SJCRH30 (cell line): ENCODE results near the gene ZBTB47. TPM values are rescaled to one million over a fixed set of nuclear protein-coding genes. Genes with fewer than 3 reads are reported as not detected.

ENCODE experiments used
- DNase-seq, 2 experiments: peaks; one replicate each; pipeline ENCODE4 v3.0.0-alpha.2; 2015 to 2020
- H3K27ac ChIP-seq: fragments of 250-450 bp; sonication (Bioruptor Pico); 2 replicates; pipeline ENCODE4 v1.5.1; 2020; ENCODE audit warnings: mild to moderate bottlenecking, moderate library complexity
- H3K27me3 ChIP-seq: fragments of 250-450 bp; sonication (Bioruptor Pico); 2 replicates; pipeline ENCODE4 v1.5.1; 2020; ENCODE audit warnings: mild to moderate bottlenecking, moderate library complexity
- H3K36me3 ChIP-seq: fragments of 250-450 bp; sonication (Bioruptor Pico); 2 replicates; pipeline ENCODE4 v1.5.1; 2020; ENCODE audit warnings: mild to moderate bottlenecking, moderate library complexity
- H3K4me1 ChIP-seq: fragments of 250-450 bp; sonication (Bioruptor Pico); 2 replicates; pipeline ENCODE4 v1.5.1; 2020; ENCODE audit warnings: mild to moderate bottlenecking, moderate library complexity
- H3K4me3 ChIP-seq: fragments of 250-450 bp; sonication (Bioruptor Pico); 2 replicates; pipeline ENCODE4 v1.5.1; 2020; ENCODE audit warnings: mild to moderate bottlenecking, moderate library complexity
- H3K9me3 ChIP-seq: fragments of 250-450 bp; sonication (Bioruptor Pico); replicated peaks from 2 replicates; pipeline ENCODE4 v1.5.1; 2020; ENCODE audit warnings: mild to moderate bottlenecking, moderate library complexity
- total RNA-seq: library from RNA; depleted of rRNA; stranded (reverse); fragments of >200 nt; shearing (Covaris generic); gene quantifications from 2 replicates; pipeline ENCODE4 v1.2.3, GENCODE V29; 2014

ZBTB47 gene
- total RNA-seq, 1 experiment from 2014 or later: 3.5 TPM

- H3K4me3 ChIP-seq: no peak overlapping the region
- H3K4me1 ChIP-seq: no peaks in the 10 kb centered on the region; the same call in 1 of the 2 replicates
- no peaks in the 10 kb centered on the region for H3K27me3 ChIP-seq
- no peaks in the 10 kb centered on the region for H3K9me3 ChIP-seq
- no peak overlapping the region for H3K27ac ChIP-seq
- DNase-seq: no peak
- H3K36me3 ChIP-seq: no peaks in the 10 kb centered on the region
Measured at GRCh38 chr3:42658091-42658770, 4.7 kb downstream of the ZBTB47 start.

GRCh38 chr3:42658771-42659390 lies 5.4 kb downstream of the ZBTB47 start:
- H3K9me3 ChIP-seq: no peaks in the 10 kb centered on the region
- no peaks in the 10 kb centered on the region; the same call in 1 of the 2 replicates for H3K4me1 ChIP-seq
- H3K4me3 ChIP-seq: no peak overlapping the region
- no peaks in the 10 kb centered on the region for H3K27me3 ChIP-seq
- no peaks in the 10 kb centered on the region for H3K36me3 ChIP-seq
- no peak for DNase-seq
- no peak overlapping the region for H3K27ac ChIP-seq

GRCh38 chr3:42659451-42660130 lies 6.1 kb downstream of the ZBTB47 start:
- no peaks in the 10 kb centered on the region; the same call in 1 of the 2 replicates for H3K4me1 ChIP-seq
- no peak overlapping the region for H3K4me3 ChIP-seq
- no peaks in the 10 kb centered on the region for H3K9me3 ChIP-seq
- H3K27me3 ChIP-seq: no peaks in the 10 kb centered on the region
- no peaks in the 10 kb centered on the region for H3K36me3 ChIP-seq
- no peak overlapping the region for H3K27ac ChIP-seq
- no peak for DNase-seq

- no peak overlapping the region for H3K4me3 ChIP-seq
- H3K36me3 ChIP-seq: no peaks in the 10 kb centered on the region
- H3K4me1 ChIP-seq: no peaks in the 10 kb centered on the region; the same call in 1 of the 2 replicates
- H3K9me3 ChIP-seq: no peaks in the 10 kb centered on the region
- no peak for DNase-seq
- no peaks in the 10 kb centered on the region for H3K27me3 ChIP-seq
- no peak overlapping the region for H3K27ac ChIP-seq
Measured at GRCh38 chr3:42660131-42660715, 6.7 kb downstream of the ZBTB47 start.

- H3K4me1 ChIP-seq: no peaks in the 10 kb centered on the region
- H3K9me3 ChIP-seq: no peaks in the 10 kb centered on the region
- H3K4me3 ChIP-seq: no peak overlapping the region
- H3K27ac ChIP-seq: no peak overlapping the region
- DNase-seq: peak in 1 of 2 experiments; percentile 14
- no peaks in the 10 kb centered on the region for H3K36me3 ChIP-seq
- H3K27me3 ChIP-seq: no peaks in the 10 kb centered on the region
Measured at GRCh38 chr3:42660898-42661297, 7.4 kb downstream of the ZBTB47 start.

GRCh38 chr3:42661593-42662022 lies 8.1 kb downstream of the ZBTB47 start:
- no peaks in the 10 kb centered on the region for H3K36me3 ChIP-seq
- DNase-seq: no peak
- H3K27me3 ChIP-seq: no peaks in the 10 kb centered on the region
- no peak overlapping the region for H3K4me3 ChIP-seq
- H3K9me3 ChIP-seq: no peaks in the 10 kb centered on the region
- no peak overlapping the region for H3K27ac ChIP-seq
- peaks cover 4% of the 10 kb centered on the region; the same call in 1 of the 2 replicates for H3K4me1 ChIP-seq

- no peaks in the 10 kb centered on the region for H3K9me3 ChIP-seq
- DNase-seq: no peak
- no peaks in the 10 kb centered on the region for H3K27me3 ChIP-seq
- H3K4me1 ChIP-seq: peaks cover 10% of the 10 kb centered on the region
- H3K36me3 ChIP-seq: no peaks in the 10 kb centered on the region
- no peak overlapping the region for H3K27ac ChIP-seq
- H3K4me3 ChIP-seq: no peak overlapping the region
Measured at GRCh38 chr3:42662037-42662812, 8.7 kb downstream of the ZBTB47 start.

GRCh38 chr3:42662813-42663535 lies 9.5 kb downstream of the ZBTB47 start:
- Histone ChIP-seq H3K36me3 (no peaks in the 10 kb centered on the region), H3K4me1 (peaks cover 18% of the 10 kb centered on the region), H3K9me3 (no peaks in the 10 kb centered on the region), H3K4me3 (no peak overlapping the region), H3K27ac (no peak overlapping the region), H3K27me3 (no peaks in the 10 kb centered on the region)
- DNase-seq: no peak

- Histone ChIP-seq H3K27me3 (no peaks in the 10 kb centered on the region), H3K4me1 (peaks cover 24% of the 10 kb centered on the region), H3K36me3 (no peaks in the 10 kb centered on the region), H3K27ac (no peak overlapping the region), H3K4me3 (no peak overlapping the region), H3K9me3 (no peaks in the 10 kb centered on the region)
- DNase-seq: no peak
Measured at GRCh38 chr3:42663581-42664437, 10.3 kb downstream of the ZBTB47 start.

GRCh38 chr3:42664438-42664803 lies 10.9 kb downstream of the ZBTB47 start:
- Histone ChIP-seq H3K4me1 (peaks cover 24% of the 10 kb centered on the region), H3K27me3 (no peaks in the 10 kb centered on the region), H3K36me3 (no peaks in the 10 kb centered on the region), H3K4me3 (no peak overlapping the region), H3K27ac (no peak overlapping the region), H3K9me3 (no peaks in the 10 kb centered on the region)
- no peak for DNase-seq

- no peak overlapping the region for H3K27ac ChIP-seq
- H3K4me1 ChIP-seq: peaks cover 24% of the 10 kb centered on the region
- H3K27me3 ChIP-seq: no peaks in the 10 kb centered on the region
- no peaks in the 10 kb centered on the region for H3K36me3 ChIP-seq
- H3K9me3 ChIP-seq: no peaks in the 10 kb centered on the region
- no peak for DNase-seq
- no peak overlapping the region for H3K4me3 ChIP-seq
Measured at GRCh38 chr3:42665050-42665878, 11.8 kb downstream of the ZBTB47 start.

GRCh38 chr3:42666022-42666421 lies 12.5 kb downstream of the ZBTB47 start:
- Histone ChIP-seq H3K4me3 (no peak overlapping the region), H3K27ac (no peak overlapping the region), H3K4me1 (peaks cover 24% of the 10 kb centered on the region), H3K9me3 (no peaks in the 10 kb centered on the region), H3K36me3 (no peaks in the 10 kb centered on the region), H3K27me3 (no peaks in the 10 kb centered on the region)
- DNase-seq: no peak
